HepG2 (cell line): ENCODE data around the gene KHK. TPM values are rescaled to one million over a fixed set of nuclear protein-coding genes. Genes with fewer than 3 reads are reported as not detected.

Source experiments
- CHD2 ChIP-seq: IDR thresholded peaks from 2 replicates; pipeline ENCODE4 v1.6.1; 2011; ENCODE audit warnings: low read depth, low read length, improper control_type of control experiment
- DNMT3B ChIP-seq: conservative IDR thresholded peaks from 2 replicates; pipeline ENCODE4 v1.6.1; 2016; ENCODE audit warnings: missing biosample characterization, control low read depth
- HMGA1 ChIP-seq: sonication (generic); formaldehyde crosslinking; conservative IDR thresholded peaks from 2 replicates; pipeline ENCODE4 v1.4.0; 2020; ENCODE audit warnings: missing genetic modification reagents
- JDP2 ChIP-seq: sonication (generic); formaldehyde crosslinking; IDR thresholded peaks from 2 replicates; pipeline ENCODE4 v1.8.1; 2022; ENCODE audit warnings: missing genetic modification reagents, borderline replicate concordance
- JUNB ChIP-seq: sonication (generic); formaldehyde crosslinking; IDR thresholded peaks from 2 replicates; pipeline ENCODE4 v1.8.0; 2022; ENCODE audit warnings: missing genetic modification reagents, mild to moderate bottlenecking, borderline replicate concordance
- KDM6A ChIP-seq: IDR thresholded peaks from 2 replicates; pipeline ENCODE4 v1.6.1; 2016; ENCODE audit warnings: low read depth
- THAP8 ChIP-seq: sonication (generic); formaldehyde crosslinking; IDR thresholded peaks from 2 replicates; pipeline ENCODE4 v1.5.1; 2020; ENCODE audit warnings: missing genetic modification reagents, mild to moderate bottlenecking, borderline replicate concordance
- TIGD3 ChIP-seq: sonication (generic); formaldehyde crosslinking; IDR thresholded peaks from 2 replicates; pipeline ENCODE4 v1.5.1; 2020; ENCODE audit warnings: mild to moderate bottlenecking, missing genetic modification reagents, borderline replicate concordance
- ZBTB7A ChIP-seq: sonication (generic); formaldehyde crosslinking; IDR thresholded peaks from 2 replicates; pipeline ENCODE4 v1.8.0; 2022; ENCODE audit warnings: mild to moderate bottlenecking, missing genetic modification reagents
- ZNF12 ChIP-seq: sonication (generic); formaldehyde crosslinking; IDR thresholded peaks from 2 replicates; pipeline ENCODE4 v1.5.0; 2020; ENCODE audit warnings: missing genetic modification reagents
- ZNF142 ChIP-seq: sonication (generic); formaldehyde crosslinking; IDR thresholded peaks from 2 replicates; pipeline ENCODE4 v1.4.0; 2020; ENCODE audit warnings: missing genetic modification reagents
- ZNF430 ChIP-seq: sonication (generic); formaldehyde crosslinking; IDR thresholded peaks from 2 replicates; pipeline ENCODE4 v1.9.0; 2021; ENCODE audit warnings: mild to moderate bottlenecking, missing genetic modification reagents
- ZNF431 ChIP-seq: sonication (generic); formaldehyde crosslinking; IDR thresholded peaks from 2 replicates; pipeline ENCODE4 v1.9.0; 2022; ENCODE audit warnings: missing genetic modification reagents, low read depth, mild to moderate bottlenecking, borderline replicate concordance
- ZNF800 ChIP-seq: sonication (generic); formaldehyde crosslinking; IDR thresholded peaks from 2 replicates; pipeline ENCODE4 v1.4.0; 2020; ENCODE audit warnings: missing genetic modification reagents
- ZNF83 ChIP-seq: sonication (generic); formaldehyde crosslinking; IDR thresholded peaks from 2 replicates; pipeline ENCODE4 v1.4.0; 2020; ENCODE audit warnings: missing genetic modification reagents, mild to moderate bottlenecking, borderline replicate concordance
- polyA plus RNA-seq, 8 experiments: library from polyadenylated mRNA; depleted of rRNA in 3 of 8; stranded (reverse) in 7 of 8; unstranded in 1 of 8; fragments of >200 nt; fragmentation: Illumina TruSeq in 4 of 8; extraction: Trizol in 4 of 8; gene quantifications; 2 replicates each; pipeline versions ENCODE4 v1.2.1 to v1.2.3, GENCODE V29; 2011 to 2016; ENCODE audit warnings: low read depth in 4 of 8, missing spikeins in 1 of 8, mixed read lengths in 1 of 8; ENCODE audit not compliant: insufficient read depth in 1 of 8
- total RNA-seq, 5 experiments: library from RNA; depleted of rRNA; stranded (reverse); fragments of >200 nt; fragmentation: Illumina TruSeq; extraction: Trizol; gene quantifications; 2 replicates each; pipeline ENCODE4 v1.2.3, GENCODE V29; 2016; ENCODE audit warnings: low read depth in 1 of 5

KHK gene
- total and polyA plus RNA-seq, 2 of the 13 experiments (the other 11 are each of a cell fraction or from before 2014, with no cell fraction given), result 40.9 to 99.2 TPM

GRCh38 chr2:27092696-27093429, 6.3 kb downstream of the KHK start (continued):
- TF ChIP-seq ZNF431 (CRISPR knock-in tag), result peak; percentile 96
- TF ChIP-seq KDM6A (CRISPR knock-in tag), result peak; percentile 94
- TF ChIP-seq JDP2 (CRISPR knock-in tag), result no peak
- peak; percentile 87 for TF ChIP-seq ZBTB7A (CRISPR knock-in tag)
- no peak for TF ChIP-seq TIGD3 (CRISPR knock-in tag)
- TF ChIP-seq HMGA1, result no peak
- no peak for TF ChIP-seq ZNF800
- TF ChIP-seq ZNF142, result no peak
- no peak for TF ChIP-seq ZNF12 (CRISPR knock-in tag)
- no peak for TF ChIP-seq CHD2
- no peak for TF ChIP-seq JUNB (CRISPR knock-in tag)
- TF ChIP-seq ZNF83 (CRISPR knock-in tag), result no peak
- peak; percentile 99 for TF ChIP-seq ZNF430 (CRISPR knock-in tag)
- peak; percentile 11; the same call in 1 of the 2 replicates for TF ChIP-seq THAP8 (CRISPR knock-in tag)
- TF ChIP-seq DNMT3B (CRISPR knock-in tag), result no peak
